CD4-positive, alpha-beta T cell (primary cell): ENCODE results near the gene ADGRA3. TPM values are rescaled to one million over a fixed set of nuclear protein-coding genes. Genes with fewer than 3 reads are reported as not detected.

ENCODE experiments used
- ATAC-seq: fragments of 200-7000 bp; cut with Tn5 transposase; one replicate; pipeline ENCODE4 v1.10.0; 2022; ENCODE audit warnings: mild to moderate bottlenecking; ENCODE audit not compliant: poor library complexity
- CTCF ChIA-PET: fragments of 350-600 bp; sonication (Branson Sonifier 250); formaldehyde crosslinking; loops from one replicate; lab custom pipeline; 2021; ENCODE audit warnings: antibody characterized with exemption, inconsistent platforms; lab: Charles Lee
- POLR2A ChIA-PET: fragments of 350-600 bp; sonication (Branson Sonifier 250); formaldehyde crosslinking; loops from one replicate; lab custom pipeline; 2021; ENCODE audit warnings: antibody characterized with exemption, inconsistent platforms; lab: Charles Lee
- DNase-seq, 14 experiments: peaks; one replicate each; pipeline ENCODE4 v3.0.0-alpha.2; 2013 to 2020; ENCODE audit warnings: mixed read lengths in 2 of 14
- H3K27ac ChIP-seq, 2 donors: one replicate each; pipeline versions ENCODE4 v1.5.1 to v1.7.0; 2013; ENCODE audit warnings: low read length in 2 of 2, low read depth in 1 of 2, mild to moderate bottlenecking in 1 of 2
- H3K27me3 ChIP-seq, 2 experiments: 1 replicate in 1 of 2; 2 replicates in 1 of 2; pipeline versions ENCODE4 v1.6.1 to v1.7.0; 2013; ENCODE audit warnings: low read length in 2 of 2, control low read depth in 1 of 2, mild to moderate bottlenecking in 1 of 2, moderate library complexity in 1 of 2; ENCODE audit not compliant: insufficient read depth in 2 of 2, control insufficient read depth in 1 of 2
- H3K36me3 ChIP-seq: one replicate; pipeline ENCODE4 v1.6.1; 2013; ENCODE audit warnings: low read length, control low read depth; ENCODE audit not compliant: insufficient read depth
- H3K4me1 ChIP-seq: one replicate; pipeline ENCODE4 v1.6.1; 2013; ENCODE audit warnings: low read length, control low read depth; ENCODE audit not compliant: insufficient read depth
- H3K4me3 ChIP-seq: one replicate; pipeline ENCODE4 v1.5.1; 2013; ENCODE audit warnings: mild to moderate bottlenecking, low read length, moderate library complexity
- H3K9me3 ChIP-seq, 2 experiments: 1 replicate in 1 of 2; 2 replicates in 1 of 2; pipeline versions ENCODE4 v1.6.1 to v1.7.0; 2013; ENCODE audit warnings: low read length in 2 of 2, mild to moderate bottlenecking in 2 of 2, control low read depth in 1 of 2, moderate library complexity in 1 of 2; ENCODE audit not compliant: control insufficient read depth in 1 of 2, insufficient read depth in 1 of 2
- H3K27ac Mint-ChIP-seq: one replicate; pipeline ENCODE4 v1.8.0; 2020; ENCODE audit warnings: mixed read lengths
- H3K27me3 Mint-ChIP-seq: one replicate; pipeline ENCODE4 v1.8.0; 2021; ENCODE audit warnings: mixed read lengths
- H3K36me3 Mint-ChIP-seq: one replicate; pipeline ENCODE4 v1.8.0; 2021; ENCODE audit warnings: low read depth, mixed read lengths
- H3K4me1 Mint-ChIP-seq: one replicate; pipeline ENCODE4 v1.8.0; 2021; ENCODE audit warnings: low read depth, mixed read lengths
- H3K4me3 Mint-ChIP-seq: one replicate; pipeline ENCODE4 v1.8.0; 2020; ENCODE audit warnings: mild to moderate bottlenecking, mixed read lengths
- H3K9me3 Mint-ChIP-seq: one replicate; pipeline ENCODE4 v1.8.0; 2020; ENCODE audit warnings: mixed read lengths
- CTCF ChIP-seq: fragments of 200-600 bp; IDR thresholded peaks from one replicate; pipeline ENCODE4 v1.8.0; 2022; ENCODE audit warnings: antibody characterized with exemption, mild to moderate bottlenecking
- intact Hi-C, 2 experiments: fragments of 100-400 bp; cut with DNase I in 1 of 2; cut with micrococcal nuclease in 1 of 2; formaldehyde crosslinking; loops; one replicate each; pipeline versions ENCODE4 v1.15.1 to v1.9.0; 2023 to 2025; cut with DNase I, micrococcal nuclease
- total RNA-seq, 174 experiments: library from RNA in 2 of 174; stranded (reverse) in 2 of 174; gene quantifications; one replicate each; pipeline ENCODE4 v1.2.3 and lab custom pipeline; 2021 to 2026

ADGRA3 gene
- total RNA-seq, 2 experiments from 2014 or later = 2.2 to 3.1 TPM

GRCh38 chr4:22420291-22420690 is 95.6 kb downstream of the ADGRA3 start:
- Mint-ChIP-seq H3K27ac (no peak overlapping the region), H3K36me3 (peaks cover 4% of the 10 kb centered on the region), H3K4me1 (peaks cover 6% of the 10 kb centered on the region), H3K27me3 (no peaks in the 10 kb centered on the region), H3K9me3 (no peaks in the 10 kb centered on the region), H3K4me3 (no peak overlapping the region)
- DNase-seq = no peak
- H3K4me1 ChIP-seq = no peaks in the 10 kb centered on the region
- ChIA-PET POLR2A (no interaction called here), CTCF (no interaction called here)
- H3K27me3 ChIP-seq = no peaks in the 10 kb centered on the region
- intact Hi-C loops = no loop called here
- no peaks in the 10 kb centered on the region for H3K36me3 ChIP-seq
- no peak for ATAC-seq
- no peak overlapping the region for H3K4me3 ChIP-seq
- no peaks in the 10 kb centered on the region for H3K9me3 ChIP-seq
- no peak overlapping the region for H3K27ac ChIP-seq
- no peak for TF ChIP-seq CTCF

- intact Hi-C loops = loop anchor here in 1 of 2 experiments (10.0 kb wide), 1 partner anchor 187 kb away; no protein-coding TSS in a partner anchor
Observed at GRCh38 chr4:22417408-22417807, 98.5 kb downstream of the ADGRA3 start.

GRCh38 chr4:22416403-22416802 is 99.5 kb downstream of the ADGRA3 start:
- Histone ChIP-seq H3K9me3 (no peaks in the 10 kb centered on the region), H3K27me3 (no peaks in the 10 kb centered on the region), H3K4me1 (no peaks in the 10 kb centered on the region), H3K36me3 (no peaks in the 10 kb centered on the region), H3K4me3 (no peak overlapping the region), H3K27ac (no peak overlapping the region)
- H3K4me1 Mint-ChIP-seq = peaks cover 6% of the 10 kb centered on the region
- intact Hi-C loops = loop anchor here in 1 of 2 experiments (10.0 kb wide), 1 partner anchor 188 kb away; no protein-coding TSS in a partner anchor
- no peaks in the 10 kb centered on the region for H3K27me3 Mint-ChIP-seq
- H3K27ac Mint-ChIP-seq = no peak overlapping the region
- no peak for TF ChIP-seq CTCF
- DNase-seq = no peak
- no peak overlapping the region for H3K4me3 Mint-ChIP-seq
- CTCF ChIA-PET = no interaction called here
- POLR2A ChIA-PET = no interaction called here
- no peak for ATAC-seq
- H3K9me3 Mint-ChIP-seq = no peaks in the 10 kb centered on the region
- no peaks in the 10 kb centered on the region for H3K36me3 Mint-ChIP-seq

More at GRCh38 chr4:22417408-22417807, 98.5 kb downstream of the ADGRA3 start:
- H3K4me1 Mint-ChIP-seq = peaks cover 6% of the 10 kb centered on the region
- ChIA-PET POLR2A (no interaction called here), CTCF (no interaction called here)
- H3K27me3 ChIP-seq = no peaks in the 10 kb centered on the region
- H3K4me1 ChIP-seq = no peaks in the 10 kb centered on the region
- no peaks in the 10 kb centered on the region for H3K27me3 Mint-ChIP-seq
- no peak overlapping the region for H3K27ac ChIP-seq
- peaks cover under 1% of the 10 kb centered on the region for H3K36me3 Mint-ChIP-seq
- no peak overlapping the region for H3K4me3 Mint-ChIP-seq
- ATAC-seq (no peak), DNase-seq (no peak)
- H3K4me3 ChIP-seq = no peak overlapping the region
- no peaks in the 10 kb centered on the region for H3K9me3 ChIP-seq
- no peaks in the 10 kb centered on the region for H3K9me3 Mint-ChIP-seq
- H3K27ac Mint-ChIP-seq = no peak overlapping the region
- no peaks in the 10 kb centered on the region for H3K36me3 ChIP-seq
- no peak for TF ChIP-seq CTCF
